Bone marrow (tissue), 2 donors: Measurements from ENCODE around the gene MARCOL.
"Not testable (repeated sequence)": the region's sequence is repeated elsewhere in the genome, so short reads cannot be mapped to it uniquely, and the experiment has no call there.

Source experiments
- DNase-seq, 2 donors: peaks; one replicate each; lab custom pipeline; 2025; lab: John Stamatoyannopoulos, UW

Gene MARCOL

GRCh38 chr5:148267962-148268361 lies 29.6 kb downstream of the MARCOL start:
- no peak for DNase-seq

GRCh38 chr5:148268566-148268965 lies 30.2 kb downstream of the MARCOL start, which contains the start of gene SPINK13:
Gene SPINK13, plus strand, starts transcription at chr5:148268794. Its CDS starts 1,279 bp downstream, at chr5:148270073.
- DNase-seq, result no peak

- not testable (repeated sequence) for DNase-seq
Measured at GRCh38 chr5:148275129-148275528, 36.8 kb downstream of the MARCOL start.

- DNase-seq, result not testable (repeated sequence)
Measured at GRCh38 chr5:148280893-148281292, 42.6 kb downstream of the MARCOL start.

GRCh38 chr5:148281336-148281735 lies 43.0 kb downstream of the MARCOL start:
- not testable (repeated sequence) for DNase-seq

GRCh38 chr5:148290271-148291195 lies 52.2 kb downstream of the MARCOL start:
- DNase-seq, result no peak
